AG04450 (cell line): ENCODE results near the gene SCRN1. TPM values are rescaled to one million over a fixed set of nuclear protein-coding genes. Genes with fewer than 3 reads are reported as not detected.

ENCODE experiments used
- CTCF ChIA-PET: fragments of 300-600, 350-600 bp; formaldehyde crosslinking; extraction: SDS; loops from one replicate; lab custom pipeline; 2022; ENCODE audit warnings: antibody characterized with exemption, inconsistent platforms; lab: Charles Lee
- POLR2A ChIA-PET: fragments of 350-600 bp; formaldehyde crosslinking; extraction: SDS; loops from one replicate; lab custom pipeline; 2021; ENCODE audit warnings: antibody characterized with exemption, inconsistent platforms; lab: Yijun Ruan, JAX
- DNase-seq: peaks from one replicate; pipeline ENCODE4 v3.0.0-alpha.2; 2011; ENCODE audit warnings: low read depth, low spot score
- H3K27ac ChIP-seq: one replicate; pipeline ENCODE4 v1.5.1; 2012; ENCODE audit warnings: low read depth, low read length, control low read depth
- H3K27me3 ChIP-seq: one replicate; pipeline ENCODE4 v1.6.0; 2012; ENCODE audit warnings: low read length; ENCODE audit not compliant: control insufficient read depth, insufficient read depth
- H3K4me3 ChIP-seq: 2 replicates; pipeline ENCODE4 v1.5.1; 2011; ENCODE audit warnings: mild to moderate bottlenecking, low read depth, low read length, control low read depth
- H3K9me3 ChIP-seq: 2 replicates; pipeline ENCODE4 v1.5.1; 2012; ENCODE audit warnings: low read length; ENCODE audit not compliant: control insufficient read depth, insufficient read depth
- polyA plus RNA-seq: library from polyadenylated mRNA; depleted of rRNA; stranded (reverse); fragments of >200 nt; gene quantifications from 2 replicates; pipeline ENCODE4 v1.2.3, GENCODE V29; 2011
- TF ChIP-seq, protein P1 (sequence below): IDR thresholded peaks from 2 replicates; pipeline ENCODE4 v1.5.1; 2011; ENCODE audit warnings: low read depth, low read length, control low read depth, inconsistent platforms

SCRN1 gene
- polyA plus RNA-seq, 1 experiment = 123 TPM

- Histone ChIP-seq H3K9me3 (peaks cover 4% of the 10 kb centered on the region), H3K27ac (no peak overlapping the region), H3K27me3 (no peaks in the 10 kb centered on the region), H3K4me3 (no peak overlapping the region)
- no peak for DNase-seq
- TF ChIP-seq, protein P1, sequence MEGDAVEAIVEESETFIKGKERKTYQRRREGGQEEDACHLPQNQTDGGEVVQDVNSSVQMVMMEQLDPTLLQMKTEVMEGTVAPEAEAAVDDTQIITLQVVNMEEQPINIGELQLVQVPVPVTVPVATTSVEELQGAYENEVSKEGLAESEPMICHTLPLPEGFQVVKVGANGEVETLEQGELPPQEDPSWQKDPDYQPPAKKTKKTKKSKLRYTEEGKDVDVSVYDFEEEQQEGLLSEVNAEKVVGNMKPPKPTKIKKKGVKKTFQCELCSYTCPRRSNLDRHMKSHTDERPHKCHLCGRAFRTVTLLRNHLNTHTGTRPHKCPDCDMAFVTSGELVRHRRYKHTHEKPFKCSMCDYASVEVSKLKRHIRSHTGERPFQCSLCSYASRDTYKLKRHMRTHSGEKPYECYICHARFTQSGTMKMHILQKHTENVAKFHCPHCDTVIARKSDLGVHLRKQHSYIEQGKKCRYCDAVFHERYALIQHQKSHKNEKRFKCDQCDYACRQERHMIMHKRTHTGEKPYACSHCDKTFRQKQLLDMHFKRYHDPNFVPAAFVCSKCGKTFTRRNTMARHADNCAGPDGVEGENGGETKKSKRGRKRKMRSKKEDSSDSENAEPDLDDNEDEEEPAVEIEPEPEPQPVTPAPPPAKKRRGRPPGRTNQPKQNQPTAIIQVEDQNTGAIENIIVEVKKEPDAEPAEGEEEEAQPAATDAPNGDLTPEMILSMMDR = no peak
- ChIA-PET CTCF (interaction anchor here (1.0 kb wide), 1 partner anchor 72 kb away, joined by 3 read pairs; no protein-coding TSS in a partner anchor), POLR2A (interaction anchor here (0.6 kb wide), 1 partner anchor 490 kb away, joined by 3 read pairs; no protein-coding TSS in a partner anchor)
Measured at GRCh38 chr7:29990931-29991330, 1.3 kb upstream of the SCRN1 start.

DNA sequence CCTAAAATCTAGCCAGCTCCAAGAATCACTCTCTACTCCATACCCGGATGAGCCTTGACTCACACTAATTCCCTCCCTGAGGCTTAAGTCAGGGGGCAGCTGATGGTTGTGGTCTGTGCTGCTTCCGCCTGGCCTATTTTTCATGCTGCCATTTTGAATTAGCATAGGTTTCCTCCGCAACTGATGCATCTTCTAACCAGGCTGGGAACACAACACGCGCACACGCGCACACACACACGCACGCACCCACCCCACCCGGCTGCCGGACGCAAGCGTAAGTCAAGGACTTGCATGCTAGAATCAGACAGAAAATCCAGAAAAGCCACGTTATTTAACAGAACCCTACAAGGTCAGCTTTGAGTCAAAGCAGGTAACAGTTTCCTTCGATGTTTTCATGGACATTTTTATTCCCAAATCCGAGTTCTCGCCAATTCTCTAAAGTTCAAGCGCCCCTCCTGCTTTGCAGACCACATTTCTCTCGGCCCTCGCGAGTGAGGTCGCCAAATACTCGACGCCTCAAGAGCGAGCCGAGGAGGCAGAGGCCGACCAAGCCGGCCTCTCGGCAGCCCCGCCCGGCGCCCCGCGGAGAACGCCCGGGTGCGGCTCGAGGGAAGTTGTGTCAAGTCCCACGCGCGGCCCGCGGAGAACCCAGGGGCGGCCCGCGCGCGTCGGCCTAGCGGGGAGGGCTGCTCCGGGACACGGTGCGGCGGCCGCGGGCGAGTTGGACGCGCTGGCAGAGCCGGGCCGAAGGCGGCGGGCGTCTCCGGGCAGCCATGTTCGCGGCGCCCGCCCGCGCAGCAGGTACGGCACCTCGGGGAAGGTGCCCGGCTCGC, 961 bp downstream of the SCRN1 start:
- ChIA-PET CTCF (interaction anchor here (1.0 to 2.3 kb wide), 3 partner anchors 11 to 87 kb away, joined by 3 to 11 read pairs (median 10); no protein-coding TSS in a partner anchor), POLR2A (no interaction called here)
- peaks cover 4% of the 10 kb centered on the region for H3K9me3 ChIP-seq
- TF ChIP-seq, protein P1 = no peak
- H3K4me3 ChIP-seq = peak overlapping the region; percentile 82
- DNase-seq = no peak
- H3K27me3 ChIP-seq = no peaks in the 10 kb centered on the region
- peak overlapping the region; percentile 91 for H3K27ac ChIP-seq

GRCh38 chr7:29987811-29988317, 1.7 kb downstream of the SCRN1 start:
- CTCF ChIA-PET = interaction anchor here (1.0 to 2.3 kb wide), 3 partner anchors 10 to 88 kb away, joined by 3 to 11 read pairs (median 10); no protein-coding TSS in a partner anchor
- peak overlapping the region; percentile 90 for H3K27ac ChIP-seq
- POLR2A ChIA-PET = interaction anchor here (1.2 kb wide), 1 partner anchor 11 kb away, joined by 3 read pairs; no protein-coding TSS in a partner anchor

DNA sequence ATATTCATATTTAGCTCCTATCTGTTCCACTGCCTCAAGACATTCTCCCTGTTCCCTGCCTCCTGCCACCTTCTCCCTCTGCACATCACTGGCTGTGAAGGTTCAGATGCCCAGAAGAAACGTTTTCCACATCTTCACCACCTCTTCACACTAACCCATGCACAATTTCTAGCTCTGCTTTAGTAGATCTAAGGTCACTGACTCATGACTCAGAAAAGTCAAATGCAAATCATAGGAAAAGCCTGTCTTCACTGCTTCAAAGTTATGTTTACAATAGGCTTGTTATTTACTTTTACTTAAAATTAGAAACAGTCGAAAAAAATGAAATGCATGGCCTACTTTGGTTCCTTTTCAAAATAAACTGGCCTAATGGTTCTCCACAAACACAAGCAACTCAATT, 2.5 kb downstream of the SCRN1 start:
- no peak for DNase-seq
- Histone ChIP-seq H3K27me3 (no peaks in the 10 kb centered on the region), H3K27ac (peak overlapping the region; percentile 57), H3K4me3 (peak overlapping the region; percentile 34), H3K9me3 (no peaks in the 10 kb centered on the region; the same call in 1 of the 2 replicates)
- CTCF ChIA-PET = interaction anchor here (0.6 to 2.3 kb wide), 3 partner anchors 9 to 75 kb away, joined by 5 to 11 read pairs (median 10); no protein-coding TSS in a partner anchor
- POLR2A ChIA-PET = interaction anchor here (1.2 kb wide), 1 partner anchor 10 kb away, joined by 3 read pairs; no protein-coding TSS in a partner anchor
- TF ChIP-seq, protein P1 = no peak

More at GRCh38 chr7:29987811-29988317, 1.7 kb downstream of the SCRN1 start:
- Histone ChIP-seq H3K9me3 (no peaks in the 10 kb centered on the region; the same call in 1 of the 2 replicates), H3K4me3 (peak overlapping the region; percentile 82), H3K27me3 (no peaks in the 10 kb centered on the region)
- TF ChIP-seq, protein P1 = no peak
- DNase-seq = peak; percentile 52
